ENCODE measurements around the gene SPACDR. TPM values are rescaled to one million over a fixed set of nuclear protein-coding genes. Genes with fewer than 3 reads are reported as not detected.

SPACDR gene
- total and polyA plus RNA-seq, 12 donors, result 0.36 to 2.9 (median 0.64) TPM; not detected in 6

- 84 to 91% (median 88%) methylated on average over 28 of the region's 28 CpGs for WGBS, 4 donors
- H3K36me3 ChIP-seq (replicated peaks in 1 of 2), result peaks cover 0 to 26% of the 10 kb centered on the region in 2 donors
- no peaks in the 10 kb centered on the region for H3K27me3 ChIP-seq
- H3K4me3 ChIP-seq, result no peak overlapping the region
- peak overlapping the region in 4 of 5 donors; percentile 94 to 98 (median 94) for H3K27ac ChIP-seq
- H3K9me3 ChIP-seq (replicated peaks in 1 of 3), result no peaks in the 10 kb centered on the region
- intact Hi-C loops (cut with DNase I), result no loop called here
- peaks cover 17 to 49% of the 10 kb centered on the region in 2 donors for H3K4me1 ChIP-seq (replicated peaks in 1 of 2)
- peak in 2 of 7 donors; percentile 53 to 71 for DNase-seq
- TF ChIP-seq POLR2A (IDR thresholded peaks at IDR 0.05), result no peak
- TF ChIP-seq, protein P1, sequence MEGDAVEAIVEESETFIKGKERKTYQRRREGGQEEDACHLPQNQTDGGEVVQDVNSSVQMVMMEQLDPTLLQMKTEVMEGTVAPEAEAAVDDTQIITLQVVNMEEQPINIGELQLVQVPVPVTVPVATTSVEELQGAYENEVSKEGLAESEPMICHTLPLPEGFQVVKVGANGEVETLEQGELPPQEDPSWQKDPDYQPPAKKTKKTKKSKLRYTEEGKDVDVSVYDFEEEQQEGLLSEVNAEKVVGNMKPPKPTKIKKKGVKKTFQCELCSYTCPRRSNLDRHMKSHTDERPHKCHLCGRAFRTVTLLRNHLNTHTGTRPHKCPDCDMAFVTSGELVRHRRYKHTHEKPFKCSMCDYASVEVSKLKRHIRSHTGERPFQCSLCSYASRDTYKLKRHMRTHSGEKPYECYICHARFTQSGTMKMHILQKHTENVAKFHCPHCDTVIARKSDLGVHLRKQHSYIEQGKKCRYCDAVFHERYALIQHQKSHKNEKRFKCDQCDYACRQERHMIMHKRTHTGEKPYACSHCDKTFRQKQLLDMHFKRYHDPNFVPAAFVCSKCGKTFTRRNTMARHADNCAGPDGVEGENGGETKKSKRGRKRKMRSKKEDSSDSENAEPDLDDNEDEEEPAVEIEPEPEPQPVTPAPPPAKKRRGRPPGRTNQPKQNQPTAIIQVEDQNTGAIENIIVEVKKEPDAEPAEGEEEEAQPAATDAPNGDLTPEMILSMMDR (IDR thresholded peaks at IDR 0.05), result no peak
Measured at GRCh38 chr7:100437150-100438100, 26.6 kb downstream of the SPACDR start.

- Histone ChIP-seq H3K36me3 (replicated peaks in 1 of 2) (peaks cover 0 to 29% of the 10 kb centered on the region in 2 donors), H3K9me3 (replicated peaks in 1 of 3) (no peaks in the 10 kb centered on the region), H3K4me1 (replicated peaks in 1 of 2) (peaks cover 28 to 67% of the 10 kb centered on the region in 2 donors), H3K27ac (peak overlapping the region; percentile 90 to 98 (median 94)), H3K27me3 (no peaks in the 10 kb centered on the region), H3K4me3 (peak overlapping the region; percentile 49 to 98 (median 86))
- TF ChIP-seq POLR2A (IDR thresholded peaks at IDR 0.05), result no peak
- TF ChIP-seq, protein P1 (IDR thresholded peaks at IDR 0.05), result no peak
- WGBS, 4 donors, result 1 to 16% (median 4%) methylated on average over 6 to 81 of the region's 81 CpGs
- intact Hi-C loops (cut with DNase I), result no loop called here
- peak in 4 of 7 donors; percentile 50 to 68 (median 56) for DNase-seq
Measured at GRCh38 chr7:100435401-100436304, 28.4 kb downstream of the SPACDR start.

DNA sequence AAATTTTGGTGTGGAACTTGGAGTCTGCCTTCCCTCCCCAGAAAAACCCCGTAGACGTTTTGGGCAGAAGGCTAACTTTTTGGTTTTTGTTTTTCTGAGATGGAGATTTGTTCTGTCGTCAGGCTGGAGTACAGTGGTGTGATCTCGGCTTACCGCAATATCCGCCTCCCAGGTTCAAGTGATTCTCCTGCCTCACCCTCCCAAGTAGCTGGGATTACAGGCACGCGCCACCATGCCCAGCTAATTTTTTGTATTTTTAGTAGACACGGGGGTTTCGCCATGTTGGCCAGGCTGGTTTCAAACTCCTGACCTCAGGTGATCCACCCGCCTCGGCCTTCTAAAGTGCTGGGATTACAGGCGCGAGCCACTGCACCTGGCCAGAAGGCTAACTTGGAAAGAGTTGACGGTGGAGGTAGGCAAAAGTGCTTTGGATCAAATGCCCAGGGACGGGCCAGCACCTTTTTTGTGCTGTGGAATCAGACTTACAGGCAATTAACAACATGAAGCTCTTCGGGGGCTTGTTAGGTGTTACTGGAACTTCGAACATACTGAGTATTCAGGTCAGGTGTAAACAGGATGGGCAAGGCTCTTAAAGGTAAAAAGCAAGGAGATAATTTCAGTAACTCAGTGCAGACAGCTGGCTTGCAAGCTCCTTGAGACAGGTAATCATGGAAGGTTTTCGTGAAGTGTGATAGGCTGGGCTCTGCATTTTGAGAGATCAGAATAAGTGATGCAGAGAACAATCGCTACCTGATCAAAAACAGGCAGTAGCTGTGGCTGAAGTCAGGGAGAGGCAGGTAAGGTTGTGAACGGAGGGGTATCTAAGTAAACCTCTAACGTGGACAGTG, 29.5 kb downstream of the SPACDR start:
- Histone ChIP-seq H3K4me3 (peak overlapping the region in 1 of 4 donors; percentile 86), H3K27me3 (no peaks in the 10 kb centered on the region), H3K27ac (peak overlapping the region in 4 of 5 donors; percentile 90 to 98 (median 94)), H3K4me1 (replicated peaks in 1 of 2) (peaks cover 30 to 61% of the 10 kb centered on the region in 2 donors), H3K9me3 (replicated peaks in 1 of 3) (no peaks in the 10 kb centered on the region), H3K36me3 (replicated peaks in 1 of 2) (peaks cover 0 to 29% of the 10 kb centered on the region in 2 donors)
- WGBS, 4 donors, result 76 to 84% (median 82%) methylated on average over 22 of the region's 22 CpGs
- intact Hi-C loops (cut with DNase I), result no loop called here
- TF ChIP-seq POLR2A (IDR thresholded peaks at IDR 0.05), result no peak
- TF ChIP-seq, protein P1 (IDR thresholded peaks at IDR 0.05), result no peak
- no peak for DNase-seq

All from adrenal gland (tissue), 12 donors.